GM18511 (cell line): Measurements from ENCODE around the gene BAHCC1.
"Not testable (repeated sequence)": the region's sequence is repeated elsewhere in the genome, so short reads cannot be mapped to it uniquely, and the experiment has no call there.

Experiments
- ATAC-seq: cut with Tn5 transposase; IDR thresholded peaks from one replicate; pipeline ENCODE4 v1.9.1; 2021; ENCODE audit warnings: mild to moderate bottlenecking, moderate library complexity; ENCODE audit not compliant: unreplicated experiment

The BAHCC1 gene

GRCh38 chr17:81411305-81411704 lies 16.0 kb downstream of the BAHCC1 start:
- ATAC-seq: no peak

DNA sequence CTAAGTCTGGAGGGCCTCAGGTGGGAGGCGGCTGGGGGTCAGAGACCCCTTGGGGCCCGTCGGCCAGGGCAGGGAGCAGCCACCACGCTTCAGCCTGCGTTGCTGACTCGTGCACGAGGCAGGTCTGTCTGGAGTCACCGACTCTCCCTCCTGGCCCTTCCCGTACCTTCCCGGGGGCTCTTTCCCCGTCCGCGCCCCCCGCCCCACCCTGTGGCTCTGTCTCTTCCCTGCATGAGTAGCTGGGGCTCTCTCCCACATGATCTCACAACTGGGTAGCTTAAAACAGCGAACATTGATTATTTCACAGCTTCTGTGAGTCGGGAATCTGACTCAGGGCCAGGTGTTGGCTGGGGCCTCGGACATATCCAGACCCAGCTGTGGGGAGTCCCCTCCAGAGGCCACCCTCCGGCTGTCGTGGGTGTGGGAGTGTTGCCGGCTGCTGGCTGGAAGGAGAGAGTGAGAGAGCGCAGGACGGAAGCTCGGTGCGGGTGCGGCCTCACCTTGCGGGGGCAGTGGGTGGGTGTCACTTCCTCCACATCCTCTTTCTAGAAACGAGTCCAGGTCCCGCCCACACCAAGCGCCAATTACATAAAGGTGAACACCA lies 17.3 kb downstream of the BAHCC1 start:
- no peak for ATAC-seq

DNA sequence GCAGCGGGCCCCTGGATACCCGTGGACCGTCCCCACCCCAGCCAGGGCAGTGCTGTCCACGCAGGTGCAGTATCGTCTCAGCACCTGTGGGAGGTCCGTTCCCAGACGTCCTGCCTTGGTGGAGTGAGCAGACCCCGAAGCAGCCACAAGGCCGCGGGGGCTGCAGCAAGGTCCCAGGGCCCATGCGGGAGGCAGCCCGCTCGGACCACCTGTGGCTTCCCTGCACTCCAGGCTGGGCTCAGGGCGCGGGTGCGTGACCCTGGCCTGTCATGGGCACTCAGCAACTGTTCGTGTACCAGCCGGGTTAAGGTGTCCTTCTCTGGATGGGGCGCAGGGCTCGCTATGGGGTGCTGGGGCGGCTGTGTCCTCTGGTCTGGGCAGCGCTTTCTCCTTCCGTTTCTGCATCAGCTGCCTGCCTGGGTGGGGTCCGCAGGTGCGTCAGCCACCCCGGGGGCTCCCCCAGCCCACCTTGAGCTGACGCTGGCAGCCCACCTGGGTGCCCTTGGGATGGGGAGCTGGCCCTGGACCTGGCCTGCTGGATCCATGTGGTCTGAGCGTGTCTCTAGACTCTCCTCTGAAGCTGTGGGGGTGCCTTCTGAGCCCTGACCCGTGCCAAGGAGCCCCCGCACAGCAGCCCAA lies 18.4 kb downstream of the BAHCC1 start:
- no peak for ATAC-seq

DNA sequence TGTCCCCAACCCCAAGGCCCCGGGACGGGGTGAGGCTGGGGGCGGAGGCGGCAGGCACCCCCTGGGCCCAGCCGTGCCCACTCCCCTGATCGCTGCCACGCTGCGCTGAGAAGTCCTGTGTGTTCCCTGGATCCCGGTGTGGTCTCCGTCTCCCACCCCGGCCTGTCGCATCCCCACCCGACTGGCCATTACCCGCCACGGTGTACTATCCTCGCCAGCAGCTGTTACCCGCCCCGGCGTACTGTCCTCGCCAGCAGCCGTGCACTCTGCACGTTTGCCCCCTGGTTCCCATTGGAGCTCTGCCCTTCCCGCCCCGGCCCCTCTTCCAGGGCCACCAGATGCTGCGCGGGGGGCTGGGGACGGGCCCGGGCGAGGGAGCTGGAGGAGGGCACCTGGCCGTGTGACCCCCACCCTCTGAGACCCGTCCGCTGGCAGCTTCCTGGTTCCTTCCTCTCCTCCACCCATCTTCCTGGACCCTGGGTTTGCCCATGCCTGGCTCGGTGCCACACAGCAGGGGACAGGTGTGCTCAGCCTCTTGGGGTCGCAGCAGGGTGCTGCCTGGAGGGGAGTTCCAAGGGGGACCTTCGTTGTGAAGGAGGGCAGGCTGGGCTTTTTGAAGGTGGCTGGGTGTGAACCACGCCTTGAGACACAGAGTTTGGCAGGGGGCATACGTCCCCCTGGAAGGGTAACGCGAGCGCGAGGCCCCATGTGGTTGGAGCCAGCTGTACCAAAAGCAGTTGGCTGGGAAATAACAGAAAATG lies 19.7 kb downstream of the BAHCC1 start:
- ATAC-seq: no peak

- ATAC-seq: no peak
Measured at GRCh38 chr17:81415681-81416080, 20.4 kb downstream of the BAHCC1 start.

GRCh38 chr17:81416612-81417011 lies 21.4 kb downstream of the BAHCC1 start:
- no peak for ATAC-seq

DNA sequence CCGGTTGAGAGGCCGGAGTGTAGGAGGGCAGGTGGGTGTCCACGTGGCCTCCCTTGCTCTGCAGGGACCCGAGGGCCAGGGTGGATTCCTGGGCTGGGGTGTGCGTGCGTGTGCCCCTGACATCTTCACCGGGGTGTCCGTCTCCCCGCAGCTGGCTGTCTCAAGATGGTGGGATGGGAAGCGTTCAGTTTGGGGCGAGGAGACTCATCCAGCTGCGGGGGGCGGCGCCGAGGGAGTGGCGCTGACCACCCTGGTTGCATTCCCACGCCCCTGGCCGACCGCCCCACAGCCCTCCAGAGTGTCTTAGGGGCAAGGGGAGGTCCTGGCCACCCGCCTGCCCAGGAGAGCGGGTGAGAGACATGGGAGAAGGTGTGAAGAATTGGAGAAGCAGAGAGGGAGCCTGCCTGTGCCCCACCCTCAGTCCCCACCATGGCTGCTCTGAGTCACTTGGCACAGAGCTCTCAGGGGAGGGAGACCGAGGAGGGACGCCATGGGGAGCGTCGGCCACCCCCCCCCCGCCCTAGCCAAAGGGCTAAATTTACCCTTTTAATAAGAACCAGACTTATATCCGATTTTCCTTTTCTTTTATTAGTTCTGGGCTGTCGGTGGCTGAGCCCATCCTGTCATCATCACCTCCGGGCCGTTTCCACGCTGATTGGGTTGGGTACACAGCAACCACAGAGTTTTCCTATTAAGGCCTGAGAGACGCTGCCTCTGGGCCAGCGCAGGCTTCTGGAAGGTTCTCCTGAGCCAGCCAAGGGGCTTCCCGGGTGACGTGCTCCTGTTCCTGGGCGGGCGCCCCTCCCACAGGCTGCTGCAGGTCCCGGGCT lies 22.0 kb downstream of the BAHCC1 start:
- ATAC-seq: no peak

- no peak for ATAC-seq
Measured at GRCh38 chr17:81417879-81418709, 22.8 kb downstream of the BAHCC1 start.

GRCh38 chr17:81418710-81419318 lies 23.6 kb downstream of the BAHCC1 start:
- ATAC-seq: no peak

GRCh38 chr17:81419319-81419885 lies 24.1 kb downstream of the BAHCC1 start:
- no peak for ATAC-seq

GRCh38 chr17:81419886-81420768 lies 24.9 kb downstream of the BAHCC1 start:
- no peak for ATAC-seq

DNA sequence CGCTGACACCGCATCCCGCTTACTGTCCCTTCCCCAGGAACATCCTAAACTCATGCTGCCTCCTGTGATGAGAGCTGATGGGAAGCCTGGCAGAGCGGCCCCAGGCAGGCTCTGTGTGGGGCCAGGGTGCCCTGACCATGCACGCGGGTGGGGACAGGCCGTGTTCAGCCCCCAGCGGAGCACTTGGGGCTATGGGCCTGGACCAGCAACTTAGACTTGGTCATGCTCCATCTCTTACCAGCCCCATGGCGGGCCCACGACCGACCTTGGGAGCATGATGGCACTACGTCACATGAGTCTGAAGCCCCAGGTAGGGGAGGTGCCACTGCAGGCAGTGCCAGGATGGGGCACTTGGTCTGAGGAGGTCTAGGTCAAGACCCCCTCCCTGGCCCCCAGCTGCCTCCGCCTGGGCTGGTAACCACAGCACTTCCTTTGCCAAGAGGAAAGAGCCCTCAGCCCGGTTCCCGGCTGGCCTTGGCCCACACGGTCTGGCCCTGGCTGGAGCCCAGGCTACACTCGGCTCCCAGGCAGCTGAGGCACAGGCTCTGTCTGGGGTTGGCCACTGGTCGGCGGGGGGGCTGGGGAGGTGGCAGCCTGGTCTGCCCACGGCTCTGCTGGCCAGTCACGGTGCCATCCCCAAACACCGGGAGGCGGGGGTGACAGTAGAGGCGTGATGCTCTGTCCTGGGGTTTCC lies 25.7 kb downstream of the BAHCC1 start:
- ATAC-seq: no peak

DNA sequence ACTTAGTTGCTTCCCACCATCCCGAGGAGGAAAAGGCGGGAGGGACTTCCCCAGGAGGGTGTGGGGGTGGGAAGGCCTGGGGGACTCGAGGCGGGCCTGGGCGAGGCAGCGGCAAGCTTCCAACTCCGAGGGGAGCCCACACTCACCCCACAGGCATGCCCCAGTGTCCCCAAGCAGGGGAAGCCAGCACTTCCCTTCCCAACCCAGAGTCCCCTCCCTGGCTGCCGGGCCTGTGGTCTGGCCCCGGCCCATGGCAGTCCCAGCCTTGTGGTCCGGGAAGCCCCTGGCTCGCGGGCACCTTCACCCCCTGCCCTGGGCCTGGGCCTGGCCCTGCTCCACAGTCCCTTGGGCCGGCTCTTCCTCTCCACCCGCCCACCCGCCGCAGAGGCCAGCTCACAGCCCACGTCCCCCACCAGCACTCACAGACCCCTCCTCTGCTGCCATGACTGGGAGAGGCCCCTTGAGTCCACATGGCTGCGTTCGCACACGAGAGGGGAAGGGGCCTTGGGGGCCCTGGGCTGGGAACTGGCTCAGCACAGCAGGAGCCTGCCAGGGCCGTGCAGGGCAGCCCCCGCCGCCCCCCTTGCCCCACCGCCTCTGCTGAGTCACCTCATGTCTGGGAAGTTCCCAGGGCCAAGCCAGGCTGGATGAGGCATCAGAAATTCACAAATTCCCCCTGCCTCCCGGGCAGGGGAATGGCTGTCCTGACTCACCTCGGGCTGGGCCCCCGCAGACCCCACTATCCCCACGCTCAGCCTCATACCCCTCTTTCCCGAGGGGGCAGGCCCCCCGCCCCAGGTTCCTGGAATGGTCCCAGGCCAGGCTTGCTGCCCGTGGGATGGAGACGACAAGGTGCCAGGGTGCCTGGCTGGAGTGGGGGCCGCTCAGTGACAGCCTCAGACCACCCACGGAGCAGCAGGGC lies 27.8 kb downstream of the BAHCC1 start:
- no peak for ATAC-seq

- no peak for ATAC-seq
Measured at GRCh38 chr17:81423698-81424071, 28.4 kb downstream of the BAHCC1 start.

GRCh38 chr17:81424151-81425017 lies 29.1 kb downstream of the BAHCC1 start:
- ATAC-seq: no peak

DNA sequence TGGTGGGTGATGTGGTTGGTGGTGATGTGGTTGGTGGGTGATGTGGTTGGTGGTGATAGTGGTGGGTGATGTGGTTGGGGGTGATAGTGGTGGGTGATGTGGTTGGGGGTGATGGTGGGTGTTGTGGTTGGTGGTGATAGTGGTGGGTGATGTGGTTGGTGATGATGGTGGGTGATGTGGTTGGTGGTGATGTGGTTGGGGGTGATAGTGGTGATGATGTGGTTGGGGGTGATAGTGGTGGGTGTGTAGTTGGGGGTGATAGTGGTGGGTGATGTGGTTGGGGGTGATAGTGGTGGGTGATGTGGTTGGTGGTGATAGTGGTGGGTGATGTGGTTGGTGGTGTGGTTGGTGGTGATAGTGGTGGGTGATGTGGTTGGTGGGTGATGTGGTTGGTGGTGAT lies 29.8 kb downstream of the BAHCC1 start:
- not testable (repeated sequence) for ATAC-seq
